Endothelial cell of umbilical vein (primary cell): ENCODE measurements around the gene CSNK2A3. TPM values are rescaled to one million over a fixed set of nuclear protein-coding genes. Genes with fewer than 3 reads are reported as not detected.

ENCODE experiments used
- BruUV-seq: library from RNA; stranded (reverse); fragments of 400-500 nt; replicated peaks from 2 replicates; lab custom pipeline; 2021; lab: Mats Ljungman, UMichigan
- CTCF ChIA-PET: fragments of 300-600, 350-600 bp; sonication (Branson Sonifier 250); formaldehyde crosslinking; loops from one replicate; lab custom pipeline; 2021; ENCODE audit warnings: antibody characterized with exemption, inconsistent platforms; lab: Charles Lee
- POLR2A ChIA-PET: fragments of 300-600, 350-600 bp; sonication (Branson Sonifier 250); formaldehyde crosslinking; loops from one replicate; lab custom pipeline; 2021; ENCODE audit warnings: antibody characterized with exemption, inconsistent platforms; lab: Charles Lee
- DNase-seq: peaks from one replicate; pipeline ENCODE4 v3.0.0-alpha.2; 2011; ENCODE audit warnings: low read depth, low spot score
- FAIRE-seq: peaks from 2 replicates; lab custom pipeline; 2011; peaks lifted over from hg19 to GRCh38; lab: Jason Lieb, UNC
- H2AFZ ChIP-seq: 2 replicates; pipeline ENCODE4 v1.6.0; 2012; ENCODE audit warnings: low read depth, low read length, control low read depth, inconsistent platforms
- H3K27ac ChIP-seq: 2 replicates; pipeline ENCODE4 v1.5.1; 2011; ENCODE audit warnings: low read depth, mild to moderate bottlenecking, control low read depth, low read length, moderate library complexity; ENCODE audit not compliant: insufficient read depth
- H3K27me3 ChIP-seq, 2 experiments: 2 replicates each; pipeline versions ENCODE4 v1.6.0 to v1.6.1; 2011; ENCODE audit warnings: low read length in 2 of 2, mixed read lengths in 1 of 2; ENCODE audit not compliant: control insufficient read depth in 2 of 2, insufficient read depth in 2 of 2
- H3K36me3 ChIP-seq, 2 experiments: 2 replicates in 1 of 2; 3 replicates in 1 of 2; pipeline ENCODE4 v1.5.1; 2011; ENCODE audit warnings: low read length in 2 of 2, mild to moderate bottlenecking in 1 of 2, moderate library complexity in 1 of 2; ENCODE audit not compliant: control insufficient read depth in 2 of 2, insufficient read depth in 2 of 2; ENCODE audit errors: extremely low read depth in 1 of 2
- H3K4me1 ChIP-seq: 3 replicates; pipeline ENCODE4 v1.5.1; 2011; ENCODE audit warnings: mild to moderate bottlenecking, low read length; ENCODE audit not compliant: control insufficient read depth, insufficient read depth; ENCODE audit errors: extremely low read depth
- H3K4me2 ChIP-seq: 2 replicates; pipeline ENCODE4 v1.6.1; 2011; ENCODE audit warnings: low read length, control low read depth, mixed read lengths; ENCODE audit not compliant: insufficient read depth
- H3K4me3 ChIP-seq, 3 experiments: fragments of 200-600 bp in 1 of 3; sonication (generic), shearing (Covaris generic) in 1 of 3; replicated peaks in 1 of 3; 2 replicates each; pipeline ENCODE4 v1.5.1; 2011 to 2016; ENCODE audit warnings: control low read depth in 3 of 3, low read length in 3 of 3, mild to moderate bottlenecking in 2 of 3, inconsistent platforms in 1 of 3, low read depth in 1 of 3, moderate library complexity in 1 of 3; ENCODE audit not compliant: insufficient read depth in 1 of 3
- H3K79me2 ChIP-seq: 2 replicates; pipeline ENCODE4 v1.6.0; 2012; ENCODE audit warnings: low read length, inconsistent platforms; ENCODE audit not compliant: control insufficient read depth, insufficient read depth
- H3K9ac ChIP-seq: replicated peaks from 2 replicates; pipeline ENCODE3; 2011; ENCODE audit warnings: low read length, control low read depth; ENCODE audit not compliant: insufficient read depth; ENCODE audit errors: extremely low read depth
- H3K9me1 ChIP-seq: replicated peaks from 3 replicates; pipeline ENCODE4 v1.6.0; 2011; ENCODE audit warnings: mild to moderate bottlenecking, low read length; ENCODE audit not compliant: control insufficient read depth, insufficient read depth; ENCODE audit errors: extremely low read depth
- H3K9me3 ChIP-seq: replicated peaks from 2 replicates; pipeline ENCODE4 v1.5.1; 2012; ENCODE audit warnings: low read length, inconsistent platforms; ENCODE audit not compliant: control insufficient read depth, insufficient read depth
- H4K20me1 ChIP-seq: replicated peaks from 2 replicates; pipeline ENCODE3; 2011; ENCODE audit warnings: mild to moderate bottlenecking, low read length; ENCODE audit not compliant: control insufficient read depth, insufficient read depth; ENCODE audit errors: extremely low read depth
- CTCF ChIP-seq, 2 donors: IDR thresholded peaks; 1 replicate in 1 of 2; 2 replicates in 1 of 2; pipeline ENCODE4 v1.5.1; 2011; ENCODE audit warnings: low read length in 2 of 2, mild to moderate bottlenecking in 2 of 2, moderate library complexity in 2 of 2, control low read depth in 1 of 2, inconsistent platforms in 1 of 2, low read depth in 1 of 2; ENCODE audit not compliant: insufficient read depth in 1 of 2; ENCODE audit errors: extremely low read depth in 1 of 2
- EZH2 ChIP-seq: IDR thresholded peaks from 2 replicates; pipeline ENCODE4 v1.6.1; 2012; ENCODE audit warnings: borderline replicate concordance, low read depth, mild to moderate bottlenecking, moderate library complexity, low read length, inconsistent platforms; ENCODE audit not compliant: severe bottlenecking
- FOS ChIP-seq: IDR thresholded peaks from 2 replicates; pipeline ENCODE4 v1.6.1; 2011; ENCODE audit warnings: mild to moderate bottlenecking, low read length, moderate library complexity, borderline replicate concordance; ENCODE audit not compliant: insufficient read depth
- GATA2 ChIP-seq: IDR thresholded peaks from 2 replicates; pipeline ENCODE4 v1.7.0; 2011; ENCODE audit warnings: low read depth, mild to moderate bottlenecking, moderate library complexity, mixed read lengths, low read length; ENCODE audit not compliant: insufficient read length, insufficient read depth
- JUN ChIP-seq: IDR thresholded peaks from 2 replicates; pipeline ENCODE4 v1.6.1; 2011; ENCODE audit warnings: borderline replicate concordance, low read depth; ENCODE audit not compliant: insufficient read length, insufficient read depth
- MYC ChIP-seq: IDR thresholded peaks from one replicate; pipeline ENCODE4 v1.6.1; 2011; ENCODE audit warnings: mild to moderate bottlenecking, low read depth, low read length
- POLR2A ChIP-seq: IDR thresholded peaks from 2 replicates; pipeline ENCODE4 v1.6.1; 2012; ENCODE audit warnings: low read depth, mild to moderate bottlenecking, control low read depth, low read length
- POLR2AphosphoS5 ChIP-seq: IDR thresholded peaks from 2 replicates; pipeline ENCODE4 v1.6.1; 2012; ENCODE audit warnings: low read depth, mild to moderate bottlenecking, control low read depth, low read length, moderate library complexity; ENCODE audit not compliant: insufficient read depth
- dilution Hi-C: fragments of 300-500 bp; cut with MboI; formaldehyde crosslinking; loops from one replicate; pipeline ENCODE4 v1.15.0; 2019; ENCODE audit warnings: low sequenced_read_pairs; ENCODE audit not compliant: extremely low pct_ligation_motif_present
- intact Hi-C: fragments of 100-400 bp; cut with micrococcal nuclease; formaldehyde crosslinking; loops from one replicate; pipeline ENCODE4 v1.10.0; 2022
- polyA plus RNA-seq, 4 experiments: library from polyadenylated mRNA; depleted of rRNA in 3 of 4; stranded (reverse) in 3 of 4; unstranded in 1 of 4; fragments of >200 nt; gene quantifications; 2 replicates each; pipeline versions ENCODE4 v1.2.1 to v1.2.3, GENCODE V29; 2011 to 2012; ENCODE audit warnings: missing spikeins in 1 of 4
- total RNA-seq: library from RNA; stranded (reverse); gene quantifications from 2 replicates; pipeline ENCODE4 v1.2.3, GENCODE V29; 2021
- TF ChIP-seq, protein P1 (sequence below): IDR thresholded peaks from 2 replicates; pipeline ENCODE4 v1.6.1; 2011; ENCODE audit not compliant: insufficient read depth, insufficient read length

Gene CSNK2A3
- total and polyA plus RNA-seq, 2 donors (not counting 3 experiments of a cell fraction or from before 2014, with no cell fraction given): 0.41 TPM; not detected in 1

DNA sequence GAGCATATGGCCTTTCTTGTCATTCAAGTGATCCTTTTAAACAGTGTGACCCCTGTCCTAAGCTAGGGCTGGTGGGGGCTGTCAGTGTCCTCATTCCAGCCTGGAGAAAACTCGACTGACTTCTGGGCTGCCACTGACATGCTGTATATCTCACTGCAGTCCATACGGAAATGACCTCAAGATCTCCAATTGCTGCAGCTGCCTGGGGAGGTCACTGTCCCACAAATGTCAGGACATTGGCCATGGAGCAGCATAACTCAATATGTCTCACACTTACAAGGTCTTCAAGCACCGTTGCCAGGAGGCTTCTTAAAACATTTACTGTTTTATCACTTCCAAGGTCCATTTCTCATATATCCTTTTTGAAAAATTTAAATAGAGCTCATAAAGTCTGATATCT, 27.8 kb upstream of the CSNK2A3 start:
- no peaks in the 10 kb centered on the region for H3K27me3 ChIP-seq
- CTCF ChIA-PET: interaction anchor here (1.1 kb wide), 1 partner anchor 9 kb away, joined by 3 read pairs; no protein-coding TSS in a partner anchor
- H3K4me3 ChIP-seq: no peak overlapping the region
- no peak overlapping the region for H3K27ac ChIP-seq
- POLR2A ChIA-PET: no interaction called here
- H2AFZ ChIP-seq: no peak overlapping the region
- H3K9ac ChIP-seq: no peak overlapping the region
- FAIRE-seq: no peak
- no peak overlapping the region for H3K4me2 ChIP-seq
- no peaks in the 10 kb centered on the region for H3K79me2 ChIP-seq
- intact Hi-C loops (no loop called here), dilution Hi-C loops (no loop called here)
- no peaks in the 10 kb centered on the region for H4K20me1 ChIP-seq
- no peaks in the 10 kb centered on the region for H3K36me3 ChIP-seq
- H3K9me1 ChIP-seq: no peaks in the 10 kb centered on the region
- no peak for DNase-seq
- H3K9me3 ChIP-seq: no peaks in the 10 kb centered on the region
- no peaks in the 10 kb centered on the region for H3K4me1 ChIP-seq
- no TSS peak for BruUV-seq
- TF ChIP-seq POLR2A (no peak), EZH2 (no peak), FOS (no peak), CTCF (IDR thresholded peaks at IDR 0.05; ENCODE audit: extremely low read depth in 1 of 2, insufficient read depth in 1 of 2, low read depth in 1 of 2, low read length in 2 of 2) (no peak), GATA2 (no peak), POLR2AphosphoS5 (no peak), JUN (no peak), MYC (no peak)
- TF ChIP-seq, protein P1, sequence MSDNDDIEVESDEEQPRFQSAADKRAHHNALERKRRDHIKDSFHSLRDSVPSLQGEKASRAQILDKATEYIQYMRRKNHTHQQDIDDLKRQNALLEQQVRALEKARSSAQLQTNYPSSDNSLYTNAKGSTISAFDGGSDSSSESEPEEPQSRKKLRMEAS: no peak
